GM13976 (cell line): ENCODE measurements around the gene EPS15.
"Not testable (repeated sequence)": the region's sequence is repeated elsewhere in the genome, so short reads cannot be mapped to it uniquely, and the experiment has no call there.

Source experiments
- DNase-seq: peaks from one replicate; pipeline ENCODE4 v3.0.0; 2012; ENCODE audit warnings: low spot score
- CTCF ChIP-seq: IDR thresholded peaks from 2 replicates; pipeline ENCODE4 v1.5.1; 2012; ENCODE audit warnings: borderline replicate concordance, mild to moderate bottlenecking; ENCODE audit not compliant: insufficient read depth; ENCODE audit errors: extremely low read depth, missing control alignments, control extremely low read depth
- in situ Hi-C: fragments of 300-500 bp; cut with MboI; formaldehyde crosslinking; loops from one replicate; pipeline ENCODE4 v1.12.0; 2022; ENCODE audit warnings: low sequenced_read_pairs, mixed read lengths, inconsistent platforms; ENCODE audit not compliant: unreplicated experiment

The EPS15 gene

GRCh38 chr1:51491166-51491981, 27.7 kb downstream of the EPS15 start:
- TF ChIP-seq CTCF: no peak
- in situ Hi-C loops: no loop called here
- DNase-seq: peak; percentile 27

DNA sequence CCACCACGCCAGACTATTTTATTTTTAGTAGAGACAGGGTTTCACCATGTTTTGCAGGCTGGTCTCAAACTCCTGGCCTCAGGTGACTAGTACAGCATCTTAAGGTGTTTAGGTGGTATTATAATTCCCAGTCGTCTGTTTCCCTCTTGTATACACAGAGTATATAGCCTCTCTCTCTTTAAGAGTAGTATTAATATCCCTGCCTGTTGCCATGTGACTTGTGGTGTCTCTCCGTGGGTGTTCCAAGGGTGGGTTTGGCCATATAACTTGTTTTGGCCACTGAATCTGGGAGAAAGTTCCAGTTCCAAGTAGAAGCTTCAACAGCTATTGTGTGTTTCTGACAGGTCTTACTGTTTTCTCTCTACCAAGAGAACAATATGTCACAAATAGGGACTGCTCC, 29.6 kb downstream of the EPS15 start:
- DNase-seq: no peak
- in situ Hi-C loops: no loop called here
- TF ChIP-seq CTCF: no peak

- TF ChIP-seq CTCF: no peak
- in situ Hi-C loops: no loop called here
- DNase-seq: no peak
These were observed 30.6 kb downstream of the EPS15 start for GRCh38 chr1:51488372-51489050.

DNA sequence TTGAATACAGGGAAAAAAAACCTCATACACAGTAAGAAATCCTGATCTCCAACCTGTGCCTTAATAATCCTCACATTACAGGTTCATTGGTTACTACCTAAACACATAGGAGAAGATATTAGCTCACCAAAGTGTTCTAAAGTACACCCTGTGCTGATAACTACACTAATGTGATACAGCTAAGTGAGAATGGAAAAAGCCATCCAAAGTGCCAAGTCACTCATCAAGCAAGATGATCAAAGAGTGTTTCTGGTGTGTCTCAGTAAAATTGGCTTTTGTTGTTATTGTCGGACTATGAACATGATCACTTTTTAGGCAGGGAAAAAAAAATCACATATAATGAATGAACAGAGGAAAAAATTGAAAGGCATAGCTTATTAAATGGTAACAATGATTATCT, 31.4 kb downstream of the EPS15 start:
- in situ Hi-C loops: no loop called here
- TF ChIP-seq CTCF: no peak
- no peak for DNase-seq

- DNase-seq: no peak
- TF ChIP-seq CTCF: no peak
- in situ Hi-C loops: no loop called here
These were observed 34.5 kb downstream of the EPS15 start for GRCh38 chr1:51484591-51484990.

DNA sequence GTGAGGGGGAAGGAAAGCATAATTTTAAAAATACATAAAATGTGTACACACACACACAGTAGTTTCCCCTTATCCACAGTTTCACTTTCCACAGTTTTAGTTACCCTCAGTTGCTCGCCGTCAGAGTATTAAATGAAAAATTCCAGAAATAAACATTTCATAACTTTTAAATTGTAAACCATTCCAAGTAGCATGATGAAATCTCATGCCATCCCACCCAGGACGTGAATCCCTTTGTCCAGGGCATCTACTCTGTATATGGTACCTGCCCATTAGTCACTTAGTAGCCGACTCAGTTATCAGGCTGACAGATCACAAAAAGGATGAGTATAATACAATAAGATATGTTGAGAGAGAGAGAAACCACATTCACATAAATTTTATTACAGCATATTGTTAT, 36.2 kb downstream of the EPS15 start:
- no peak for TF ChIP-seq CTCF
- in situ Hi-C loops: no loop called here

GRCh38 chr1:51474832-51475620, 44.0 kb downstream of the EPS15 start:
- DNase-seq, in situ Hi-C loops: not testable (repeated sequence)

More for the DNA sequence above, 36.2 kb downstream of the EPS15 start:
- DNase-seq: no peak
